GM10248 (cell line): Measurements from ENCODE around the gene TMUB1.

ENCODE experiments used
- CTCF ChIA-PET: fragments of 300-600 bp; sonication (Branson Sonifier 250); formaldehyde crosslinking; extraction: SDS; loops from one replicate; lab custom pipeline; 2021; ENCODE audit warnings: antibody characterized with exemption; lab: Yijun Ruan, JAX
- POLR2A ChIA-PET: fragments of 350-650 bp; sonication (Branson Sonifier 250); formaldehyde crosslinking; extraction: SDS; loops from one replicate; lab custom pipeline; 2020; ENCODE audit warnings: antibody characterized with exemption; lab: Yijun Ruan, JAX
- DNase-seq: peaks from one replicate; pipeline ENCODE4 v3.0.0; 2012; ENCODE audit errors: extremely low spot score
- CTCF ChIP-seq: IDR thresholded peaks from 2 replicates; pipeline ENCODE4 v1.5.1; 2012; ENCODE audit warnings: mild to moderate bottlenecking, low read depth; ENCODE audit errors: extremely low read depth, missing control alignments, control extremely low read depth

Gene TMUB1

GRCh38 chr7:151089893-151090730 is 6.8 kb upstream of the TMUB1 start:
- ChIA-PET POLR2A (no interaction called here), CTCF (interaction anchor here (0.7 to 12.8 kb wide), 4 partner anchors 8 to 106 kb away, joined by 3 to 149 read pairs (median 4); no protein-coding TSS in a partner anchor)
- TF ChIP-seq CTCF, result no peak
- no peak for DNase-seq

GRCh38 chr7:151088856-151089699 is 5.8 kb upstream of the TMUB1 start:
- CTCF ChIA-PET, result interaction anchor here (0.7 to 12.8 kb wide), 5 partner anchors 8 to 71 kb away, joined by 3 to 149 read pairs (median 3); no protein-coding TSS in a partner anchor
- no peak for TF ChIP-seq CTCF
- POLR2A ChIA-PET, result no interaction called here
- no peak for DNase-seq

DNA sequence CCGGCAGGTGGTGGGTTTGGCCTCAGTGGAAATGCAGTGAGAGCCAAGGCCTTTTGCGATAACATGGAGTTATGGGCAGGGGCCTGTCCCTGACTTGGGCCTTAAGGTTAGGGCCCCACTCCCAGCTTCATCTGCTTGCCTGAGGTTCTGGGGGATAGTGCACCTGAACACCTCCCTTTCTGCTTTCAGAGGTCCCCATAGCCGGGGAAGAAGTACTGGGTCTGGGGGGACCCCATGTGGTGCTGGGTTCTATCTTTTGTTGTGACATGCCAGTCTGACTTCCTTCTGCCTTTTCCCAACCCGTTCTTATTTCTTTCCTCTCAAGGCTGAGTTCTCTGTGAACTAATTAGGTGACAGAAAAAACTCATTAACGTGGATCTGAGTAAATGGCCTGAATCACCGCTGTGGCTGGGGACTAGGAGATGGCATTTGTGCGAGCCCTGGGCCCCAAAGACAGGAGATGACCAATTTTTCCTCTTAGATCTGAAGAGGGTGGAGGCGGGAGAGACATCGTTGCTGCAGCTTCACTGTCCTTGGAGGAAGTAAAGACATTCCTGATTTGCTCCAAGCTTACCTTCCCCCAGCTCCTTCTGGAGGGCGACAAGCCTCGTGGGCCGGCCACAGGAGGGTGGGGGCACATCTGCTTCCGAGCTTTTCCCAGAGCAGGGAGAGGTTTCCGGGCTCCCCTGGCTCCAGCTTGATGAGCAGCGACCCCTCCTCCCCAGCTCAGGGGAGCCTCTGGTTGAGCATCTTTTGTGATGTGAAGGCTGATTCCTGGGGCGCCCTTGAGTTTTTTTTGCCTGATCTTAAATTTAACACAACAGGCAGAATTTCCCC is 4.9 kb upstream of the TMUB1 start:
- TF ChIP-seq CTCF, result no peak
- CTCF ChIA-PET, result interaction anchor here (1.0 to 12.8 kb wide), 5 partner anchors 9 to 60 kb away, joined by 3 to 149 read pairs (median 3); partner anchors contain the start of gene ABCB8
- POLR2A ChIA-PET, result no interaction called here

DNA sequence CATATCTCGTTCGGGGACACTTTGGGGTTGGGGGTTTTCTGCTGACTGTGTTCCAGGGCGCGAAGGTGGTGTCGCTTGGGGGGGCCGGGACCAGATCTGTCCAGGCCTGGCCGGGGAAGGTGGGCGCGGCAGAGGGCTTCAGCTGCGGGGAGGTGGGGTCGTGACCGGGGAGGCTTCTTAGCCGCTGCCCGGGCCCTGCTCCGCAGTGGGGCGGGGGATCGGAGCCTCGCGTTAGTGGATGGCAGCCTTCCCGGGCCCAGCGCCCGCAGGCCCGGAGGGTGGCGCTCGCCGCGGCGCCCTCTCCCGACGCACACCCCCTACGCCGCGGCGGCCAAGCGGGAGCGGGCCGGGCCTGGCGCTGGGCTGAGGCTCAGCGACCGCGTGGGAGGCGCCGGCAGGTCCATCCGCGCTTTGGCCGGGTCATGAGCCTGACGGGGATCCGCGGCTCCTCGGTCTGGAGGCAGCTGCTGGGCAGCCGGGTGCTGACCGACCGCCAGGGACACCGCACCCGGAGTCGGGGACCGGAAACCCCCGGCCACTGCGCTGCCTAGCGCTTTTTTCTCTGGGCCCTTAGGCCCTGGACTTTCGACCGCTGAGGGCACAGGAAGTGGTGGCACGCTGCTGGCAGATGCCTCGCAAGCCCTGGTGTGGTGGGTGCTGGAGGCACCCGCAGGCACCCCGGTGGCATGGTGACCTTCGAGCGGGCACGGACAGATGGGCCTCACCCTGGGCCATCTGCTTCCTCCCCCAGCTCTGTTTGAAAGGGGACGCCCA is 4.1 kb upstream of the TMUB1 start:
- CTCF ChIA-PET, result interaction anchor here (1.0 to 12.8 kb wide), 5 partner anchors 10 to 59 kb away, joined by 3 to 149 read pairs (median 3); partner anchors contain the start of gene ABCB8
- POLR2A ChIA-PET, result no interaction called here
- peak; percentile 30 for TF ChIP-seq CTCF
- DNase-seq, result peak; percentile 58

More for the DNA sequence above, 4.9 kb upstream of the TMUB1 start:
- no peak for DNase-seq

GRCh38 chr7:151086802-151087244 is 3.5 kb upstream of the TMUB1 start:
- POLR2A ChIA-PET, result no interaction called here
- CTCF ChIA-PET, result interaction anchor here (1.8 to 12.8 kb wide), 2 partner anchors 21 to 37 kb away, joined by 6 to 149 read pairs; no protein-coding TSS in a partner anchor
- no peak for TF ChIP-seq CTCF
- no peak for DNase-seq
